Effector CD8-positive, alpha-beta T cell (primary cell): Measurements from ENCODE around the gene SMCR8.
"Not testable (repeated sequence)": the region's sequence is repeated elsewhere in the genome, so short reads cannot be mapped to it uniquely, and the experiment has no call there.

Source experiments
- DNase-seq: peaks from one replicate; lab custom pipeline; 2025; lab: John Stamatoyannopoulos, UW
- total RNA-seq, 4 experiments: gene quantifications; one replicate each; lab custom pipeline; 2026; lab: John Stamatoyannopoulos, UW

SMCR8 gene
- 125 to 307 (median 204) reads per million in 4 experiments for total RNA-seq

GRCh38 chr17:18314731-18315561, at the start of gene SMCR8, which contains the start of gene TOP3A:
Gene SMCR8, plus strand, starts transcription at chr17:18315293. Its CDS starts 497 bp downstream, at chr17:18315790.
Gene TOP3A, minus strand, starts transcription at chr17:18314994. Its CDS starts 216 bp downstream, at chr17:18314778.
- DNase-seq = peak; percentile 94

- DNase-seq = no peak
Observed at GRCh38 chr17:18267366-18267765, 47.7 kb upstream of the SMCR8 start.

- no peak for DNase-seq
Observed at GRCh38 chr17:18267927-18268711, 47.0 kb upstream of the SMCR8 start.

GRCh38 chr17:18270046-18270931, 44.8 kb upstream of the SMCR8 start:
- DNase-seq = no peak

- no peak for DNase-seq
Observed at GRCh38 chr17:18277076-18277475, 38.0 kb upstream of the SMCR8 start.

- DNase-seq = no peak
Observed at GRCh38 chr17:18278867-18279266, 36.2 kb upstream of the SMCR8 start.

GRCh38 chr17:18280249-18280648, 34.8 kb upstream of the SMCR8 start:
- DNase-seq = no peak

GRCh38 chr17:18280766-18281371, 34.2 kb upstream of the SMCR8 start:
- DNase-seq = no peak

- DNase-seq = no peak
Observed at GRCh38 chr17:18281788-18282187, 33.3 kb upstream of the SMCR8 start.

- no peak for DNase-seq
Observed at GRCh38 chr17:18285296-18285695, 29.8 kb upstream of the SMCR8 start.

- DNase-seq = no peak
Observed at GRCh38 chr17:18291718-18292540, 23.2 kb upstream of the SMCR8 start.

GRCh38 chr17:18298061-18298460, 17.0 kb upstream of the SMCR8 start:
- DNase-seq = not testable (repeated sequence)

GRCh38 chr17:18300725-18301480, 14.2 kb upstream of the SMCR8 start:
- no peak for DNase-seq

- not testable (repeated sequence) for DNase-seq
Observed at GRCh38 chr17:18303206-18303605, 11.9 kb upstream of the SMCR8 start.

- DNase-seq = no peak
Observed at GRCh38 chr17:18309202-18309601, 5.9 kb upstream of the SMCR8 start.

- DNase-seq = no peak
Observed at GRCh38 chr17:18314059-18314730, 898 bp upstream of the SMCR8 start.

GRCh38 chr17:18315562-18315922, 449 bp downstream of the SMCR8 start:
- DNase-seq = no peak

- no peak for DNase-seq
Observed at GRCh38 chr17:18315961-18316360, 868 bp downstream of the SMCR8 start.

GRCh38 chr17:18318117-18318516, 3.0 kb downstream of the SMCR8 start:
- no peak for DNase-seq
